Measurements from ENCODE around the gene MARK4. TPM values are rescaled to one million over a fixed set of nuclear protein-coding genes. Genes with fewer than 3 reads are reported as not detected.

Gene MARK4
- total RNA-seq, 1 experiment from 2014 or later: 58.5 TPM

DNA sequence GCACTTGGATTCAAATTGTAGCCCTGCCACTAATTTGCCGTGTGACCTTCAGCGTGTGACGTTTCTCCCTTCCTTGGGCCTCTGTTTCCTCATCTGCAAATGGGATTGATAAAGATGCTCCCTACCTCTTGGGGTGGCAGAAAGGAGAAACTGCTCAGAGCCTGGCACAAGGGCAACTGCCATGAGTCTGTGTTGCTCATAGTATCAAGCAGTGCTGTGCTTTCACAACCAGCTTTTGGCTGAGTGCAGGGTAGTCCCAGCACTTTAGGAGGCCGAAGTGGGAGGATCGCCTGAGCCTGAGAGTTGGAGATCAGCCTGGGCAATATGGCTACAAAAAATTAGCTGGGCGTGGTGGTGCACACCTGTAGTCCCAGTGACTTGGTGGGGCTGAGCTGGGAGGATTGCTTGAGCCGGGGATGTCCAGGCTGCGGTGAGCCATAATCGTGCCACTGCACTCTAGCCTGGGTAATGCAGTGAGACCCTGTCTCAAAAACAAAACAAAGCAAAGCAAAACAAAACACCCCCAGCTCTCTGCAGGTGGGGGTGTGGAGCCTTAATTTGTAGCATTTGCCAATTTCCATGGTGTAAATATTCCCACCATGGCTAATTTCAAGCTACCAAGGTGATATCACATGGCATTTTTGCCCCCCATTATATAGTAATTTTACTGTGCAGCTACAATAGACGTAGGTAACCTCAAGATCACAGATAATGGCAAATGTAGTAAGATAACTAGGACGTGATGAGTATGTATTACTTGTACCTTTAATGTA, 1.6 kb upstream of the MARK4 start (continued):
- no peak for TF ChIP-seq ETV6 (CRISPR knock-in tag; IDR thresholded peaks at IDR 0.05)
- TF ChIP-seq NFE2L1 (CRISPR knock-in tag; IDR thresholded peaks at IDR 0.05): no peak
- TF ChIP-seq JUN (CRISPR knock-in tag; IDR thresholded peaks at IDR 0.05): no peak
- TF ChIP-seq, protein P1, sequence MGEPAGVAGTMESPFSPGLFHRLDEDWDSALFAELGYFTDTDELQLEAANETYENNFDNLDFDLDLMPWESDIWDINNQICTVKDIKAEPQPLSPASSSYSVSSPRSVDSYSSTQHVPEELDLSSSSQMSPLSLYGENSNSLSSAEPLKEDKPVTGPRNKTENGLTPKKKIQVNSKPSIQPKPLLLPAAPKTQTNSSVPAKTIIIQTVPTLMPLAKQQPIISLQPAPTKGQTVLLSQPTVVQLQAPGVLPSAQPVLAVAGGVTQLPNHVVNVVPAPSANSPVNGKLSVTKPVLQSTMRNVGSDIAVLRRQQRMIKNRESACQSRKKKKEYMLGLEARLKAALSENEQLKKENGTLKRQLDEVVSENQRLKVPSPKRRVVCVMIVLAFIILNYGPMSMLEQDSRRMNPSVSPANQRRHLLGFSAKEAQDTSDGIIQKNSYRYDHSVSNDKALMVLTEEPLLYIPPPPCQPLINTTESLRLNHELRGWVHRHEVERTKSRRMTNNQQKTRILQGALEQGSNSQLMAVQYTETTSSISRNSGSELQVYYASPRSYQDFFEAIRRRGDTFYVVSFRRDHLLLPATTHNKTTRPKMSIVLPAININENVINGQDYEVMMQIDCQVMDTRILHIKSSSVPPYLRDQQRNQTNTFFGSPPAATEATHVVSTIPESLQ (CRISPR knock-in tag; IDR thresholded peaks at IDR 0.05): no peak
- no peak for TF ChIP-seq ESRRA (CRISPR knock-in tag; IDR thresholded peaks at IDR 0.05; ENCODE audit: borderline replicate concordance)
- TF ChIP-seq ZNF138 (CRISPR knock-in tag; conservative IDR thresholded peaks at IDR 0.05): no peak
- TF ChIP-seq SP1 (CRISPR knock-in tag; conservative IDR thresholded peaks at IDR 0.05): no peak
- TF ChIP-seq ZNF423 (CRISPR knock-in tag; IDR thresholded peaks at IDR 0.05): no peak
- no peak for TF ChIP-seq CBFB (CRISPR knock-in tag; IDR thresholded peaks at IDR 0.05; ENCODE audit: low read depth)
- TF ChIP-seq FOXP1 (CRISPR knock-in tag; IDR thresholded peaks at IDR 0.05; ENCODE audit: borderline replicate concordance): no peak

GRCh38 chr19:45250216-45250831, 747 bp upstream of the MARK4 start:
- peaks cover 25% of the 10 kb centered on the region for H3K27me3 Mint-ChIP-seq (ENCODE audit: low read depth)
- H3K4me1 Mint-ChIP-seq: peaks cover 22% of the 10 kb centered on the region
- H3K36me3 Mint-ChIP-seq: no peaks in the 10 kb centered on the region
- no peaks in the 10 kb centered on the region for H3K9me3 Mint-ChIP-seq
- H3K4me3 Mint-ChIP-seq: peak overlapping the region; percentile 89
- no peak for DNase-seq (ENCODE audit: low spot score)
- no peak for ATAC-seq
- H3K27ac Mint-ChIP-seq: no peak overlapping the region
- POLR2A ChIA-PET: no interaction called here
- CTCF ChIA-PET: interaction anchor here (0.9 to 3.7 kb wide), 5 partner anchors 49 to 88 kb away, joined by 3 to 45 read pairs (median 3); no protein-coding TSS in a partner anchor
- TF ChIP-seq, protein P2, sequence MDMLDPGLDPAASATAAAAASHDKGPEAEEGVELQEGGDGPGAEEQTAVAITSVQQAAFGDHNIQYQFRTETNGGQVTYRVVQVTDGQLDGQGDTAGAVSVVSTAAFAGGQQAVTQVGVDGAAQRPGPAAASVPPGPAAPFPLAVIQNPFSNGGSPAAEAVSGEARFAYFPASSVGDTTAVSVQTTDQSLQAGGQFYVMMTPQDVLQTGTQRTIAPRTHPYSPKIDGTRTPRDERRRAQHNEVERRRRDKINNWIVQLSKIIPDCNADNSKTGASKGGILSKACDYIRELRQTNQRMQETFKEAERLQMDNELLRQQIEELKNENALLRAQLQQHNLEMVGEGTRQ (CRISPR knock-in tag; IDR thresholded peaks at IDR 0.05): no peak
- no peak for TF ChIP-seq ATF1 (CRISPR knock-in tag; IDR thresholded peaks at IDR 0.05)
- no peak for TF ChIP-seq GTF2I (CRISPR knock-in tag; conservative IDR thresholded peaks at IDR 0.05)
- no peak for TF ChIP-seq FOXK1 (CRISPR knock-in tag; IDR thresholded peaks at IDR 0.05)
- TF ChIP-seq, protein P3, sequence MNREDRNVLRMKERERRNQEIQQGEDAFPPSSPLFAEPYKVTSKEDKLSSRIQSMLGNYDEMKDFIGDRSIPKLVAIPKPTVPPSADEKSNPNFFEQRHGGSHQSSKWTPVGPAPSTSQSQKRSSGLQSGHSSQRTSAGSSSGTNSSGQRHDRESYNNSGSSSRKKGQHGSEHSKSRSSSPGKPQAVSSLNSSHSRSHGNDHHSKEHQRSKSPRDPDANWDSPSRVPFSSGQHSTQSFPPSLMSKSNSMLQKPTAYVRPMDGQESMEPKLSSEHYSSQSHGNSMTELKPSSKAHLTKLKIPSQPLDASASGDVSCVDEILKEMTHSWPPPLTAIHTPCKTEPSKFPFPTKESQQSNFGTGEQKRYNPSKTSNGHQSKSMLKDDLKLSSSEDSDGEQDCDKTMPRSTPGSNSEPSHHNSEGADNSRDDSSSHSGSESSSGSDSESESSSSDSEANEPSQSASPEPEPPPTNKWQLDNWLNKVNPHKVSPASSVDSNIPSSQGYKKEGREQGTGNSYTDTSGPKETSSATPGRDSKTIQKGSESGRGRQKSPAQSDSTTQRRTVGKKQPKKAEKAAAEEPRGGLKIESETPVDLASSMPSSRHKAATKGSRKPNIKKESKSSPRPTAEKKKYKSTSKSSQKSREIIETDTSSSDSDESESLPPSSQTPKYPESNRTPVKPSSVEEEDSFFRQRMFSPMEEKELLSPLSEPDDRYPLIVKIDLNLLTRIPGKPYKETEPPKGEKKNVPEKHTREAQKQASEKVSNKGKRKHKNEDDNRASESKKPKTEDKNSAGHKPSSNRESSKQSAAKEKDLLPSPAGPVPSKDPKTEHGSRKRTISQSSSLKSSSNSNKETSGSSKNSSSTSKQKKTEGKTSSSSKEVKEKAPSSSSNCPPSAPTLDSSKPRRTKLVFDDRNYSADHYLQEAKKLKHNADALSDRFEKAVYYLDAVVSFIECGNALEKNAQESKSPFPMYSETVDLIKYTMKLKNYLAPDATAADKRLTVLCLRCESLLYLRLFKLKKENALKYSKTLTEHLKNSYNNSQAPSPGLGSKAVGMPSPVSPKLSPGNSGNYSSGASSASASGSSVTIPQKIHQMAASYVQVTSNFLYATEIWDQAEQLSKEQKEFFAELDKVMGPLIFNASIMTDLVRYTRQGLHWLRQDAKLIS (CRISPR knock-in tag; IDR thresholded peaks at IDR 0.05; ENCODE audit: borderline replicate concordance): no peak
- no peak for TF ChIP-seq ETV6 (CRISPR knock-in tag; IDR thresholded peaks at IDR 0.05)
- TF ChIP-seq ZBTB21 (CRISPR knock-in tag; IDR thresholded peaks at IDR 0.05; ENCODE audit: borderline replicate concordance): no peak
- no peak for TF ChIP-seq ZNF396 (CRISPR knock-in tag; IDR thresholded peaks at IDR 0.05; ENCODE audit: borderline replicate concordance)
- TF ChIP-seq, protein P4, sequence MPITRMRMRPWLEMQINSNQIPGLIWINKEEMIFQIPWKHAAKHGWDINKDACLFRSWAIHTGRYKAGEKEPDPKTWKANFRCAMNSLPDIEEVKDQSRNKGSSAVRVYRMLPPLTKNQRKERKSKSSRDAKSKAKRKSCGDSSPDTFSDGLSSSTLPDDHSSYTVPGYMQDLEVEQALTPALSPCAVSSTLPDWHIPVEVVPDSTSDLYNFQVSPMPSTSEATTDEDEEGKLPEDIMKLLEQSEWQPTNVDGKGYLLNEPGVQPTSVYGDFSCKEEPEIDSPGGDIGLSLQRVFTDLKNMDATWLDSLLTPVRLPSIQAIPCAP (CRISPR knock-in tag; IDR thresholded peaks at IDR 0.05): no peak
- no peak for TF ChIP-seq ELF4 (CRISPR knock-in tag; IDR thresholded peaks at IDR 0.05; ENCODE audit: low read depth)
- TF ChIP-seq ZBTB43 (CRISPR knock-in tag; IDR thresholded peaks at IDR 0.05): no peak
- TF ChIP-seq, protein P5, sequence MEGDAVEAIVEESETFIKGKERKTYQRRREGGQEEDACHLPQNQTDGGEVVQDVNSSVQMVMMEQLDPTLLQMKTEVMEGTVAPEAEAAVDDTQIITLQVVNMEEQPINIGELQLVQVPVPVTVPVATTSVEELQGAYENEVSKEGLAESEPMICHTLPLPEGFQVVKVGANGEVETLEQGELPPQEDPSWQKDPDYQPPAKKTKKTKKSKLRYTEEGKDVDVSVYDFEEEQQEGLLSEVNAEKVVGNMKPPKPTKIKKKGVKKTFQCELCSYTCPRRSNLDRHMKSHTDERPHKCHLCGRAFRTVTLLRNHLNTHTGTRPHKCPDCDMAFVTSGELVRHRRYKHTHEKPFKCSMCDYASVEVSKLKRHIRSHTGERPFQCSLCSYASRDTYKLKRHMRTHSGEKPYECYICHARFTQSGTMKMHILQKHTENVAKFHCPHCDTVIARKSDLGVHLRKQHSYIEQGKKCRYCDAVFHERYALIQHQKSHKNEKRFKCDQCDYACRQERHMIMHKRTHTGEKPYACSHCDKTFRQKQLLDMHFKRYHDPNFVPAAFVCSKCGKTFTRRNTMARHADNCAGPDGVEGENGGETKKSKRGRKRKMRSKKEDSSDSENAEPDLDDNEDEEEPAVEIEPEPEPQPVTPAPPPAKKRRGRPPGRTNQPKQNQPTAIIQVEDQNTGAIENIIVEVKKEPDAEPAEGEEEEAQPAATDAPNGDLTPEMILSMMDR (IDR thresholded peaks at IDR 0.05): no peak
- no peak for TF ChIP-seq FOXP1 (CRISPR knock-in tag; IDR thresholded peaks at IDR 0.05; ENCODE audit: borderline replicate concordance)
- no peak for TF ChIP-seq SOX15 (CRISPR knock-in tag; IDR thresholded peaks at IDR 0.05)
- TF ChIP-seq HMGA2 (CRISPR knock-in tag; IDR thresholded peaks at IDR 0.05): no peak
